Measurements from ENCODE around the gene SRSF4. TPM values are rescaled to one million over a fixed set of nuclear protein-coding genes. Genes with fewer than 3 reads are reported as not detected.

The SRSF4 gene
- total RNA-seq, 4 donors from 2014 or later = 75.3 to 117 (median 88.1) TPM

DNA sequence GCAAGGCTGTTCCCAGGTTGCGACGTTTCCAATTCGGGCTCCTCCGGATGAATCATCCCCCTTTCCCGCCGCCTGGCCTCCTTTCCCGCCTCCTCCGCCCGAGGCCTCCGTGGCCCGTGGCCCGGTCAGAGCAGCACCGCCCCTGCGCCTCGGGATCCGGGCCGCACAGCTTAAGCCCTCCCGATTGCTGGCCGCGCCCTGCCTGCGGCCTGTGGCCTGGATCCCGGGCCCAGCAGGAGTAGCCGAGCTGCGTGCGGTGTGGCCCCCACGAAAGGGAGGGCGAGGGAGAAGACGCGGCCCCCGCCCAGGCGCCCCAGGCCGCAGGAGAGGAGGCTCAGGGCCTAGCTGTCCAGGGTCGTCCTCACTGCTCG is 59.0 kb downstream of the SRSF4 start:
- DNase-seq (ENCODE audit: low spot score) (no peak), ATAC-seq (ENCODE audit: low FRiP score) (peak; percentile 52)

DNA sequence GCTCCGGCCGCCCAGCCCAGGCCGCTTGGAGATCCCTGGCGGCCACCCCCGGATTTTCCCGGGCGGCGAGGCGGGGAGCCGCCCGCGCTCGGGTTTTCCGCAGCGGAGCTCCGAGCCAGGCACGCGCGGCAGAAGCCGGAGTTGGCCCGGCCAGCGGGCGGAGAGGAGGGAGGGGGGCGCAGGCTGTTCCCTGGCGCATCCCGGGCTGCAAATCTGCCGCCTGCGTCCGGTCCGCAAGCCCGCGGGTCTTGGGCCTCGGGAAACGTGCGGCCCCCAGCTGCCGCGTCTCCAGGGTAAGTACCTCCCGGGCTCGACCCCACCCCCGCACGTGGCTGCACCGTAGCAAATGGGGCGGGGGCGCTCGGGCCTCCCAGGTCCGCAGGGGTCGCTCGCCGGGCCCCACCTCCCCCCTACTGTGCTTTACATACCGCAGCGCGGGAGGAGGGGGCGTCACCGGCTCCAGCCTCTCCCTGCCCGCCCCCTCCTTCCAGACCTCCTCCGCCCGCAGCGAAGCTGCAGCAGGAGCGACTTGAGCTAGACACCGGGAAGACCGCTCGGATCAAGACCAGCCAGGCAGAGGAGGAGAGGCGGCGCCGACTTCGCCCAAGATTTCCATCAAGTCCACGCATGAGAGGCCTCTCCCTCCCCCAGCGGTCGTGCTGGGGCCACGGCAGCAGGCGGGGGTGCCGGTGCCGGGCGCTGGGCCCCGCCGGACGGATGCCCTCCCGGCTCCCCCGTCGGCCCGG is 59.6 kb downstream of the SRSF4 start:
- DNase-seq (ENCODE audit: low spot score) = no peak
- peak; percentile 1 for ATAC-seq (ENCODE audit: low FRiP score)
- TF ChIP-seq, protein P1, sequence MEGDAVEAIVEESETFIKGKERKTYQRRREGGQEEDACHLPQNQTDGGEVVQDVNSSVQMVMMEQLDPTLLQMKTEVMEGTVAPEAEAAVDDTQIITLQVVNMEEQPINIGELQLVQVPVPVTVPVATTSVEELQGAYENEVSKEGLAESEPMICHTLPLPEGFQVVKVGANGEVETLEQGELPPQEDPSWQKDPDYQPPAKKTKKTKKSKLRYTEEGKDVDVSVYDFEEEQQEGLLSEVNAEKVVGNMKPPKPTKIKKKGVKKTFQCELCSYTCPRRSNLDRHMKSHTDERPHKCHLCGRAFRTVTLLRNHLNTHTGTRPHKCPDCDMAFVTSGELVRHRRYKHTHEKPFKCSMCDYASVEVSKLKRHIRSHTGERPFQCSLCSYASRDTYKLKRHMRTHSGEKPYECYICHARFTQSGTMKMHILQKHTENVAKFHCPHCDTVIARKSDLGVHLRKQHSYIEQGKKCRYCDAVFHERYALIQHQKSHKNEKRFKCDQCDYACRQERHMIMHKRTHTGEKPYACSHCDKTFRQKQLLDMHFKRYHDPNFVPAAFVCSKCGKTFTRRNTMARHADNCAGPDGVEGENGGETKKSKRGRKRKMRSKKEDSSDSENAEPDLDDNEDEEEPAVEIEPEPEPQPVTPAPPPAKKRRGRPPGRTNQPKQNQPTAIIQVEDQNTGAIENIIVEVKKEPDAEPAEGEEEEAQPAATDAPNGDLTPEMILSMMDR (IDR thresholded peaks at IDR 0.05) = no peak

More for the DNA sequence above, 59.0 kb downstream of the SRSF4 start:
- TF ChIP-seq, protein P1 (IDR thresholded peaks at IDR 0.05) = no peak

- TF ChIP-seq, protein P1 (IDR thresholded peaks at IDR 0.05) = peak in 1 of 3 donors; percentile 1
- DNase-seq (ENCODE audit: low spot score) = no peak
- no peak for ATAC-seq (ENCODE audit: low FRiP score)
Measured at GRCh38 chr1:29121516-29121935, 60.2 kb downstream of the SRSF4 start.

GRCh38 chr1:29120947-29121485 is 60.7 kb downstream of the SRSF4 start:
- TF ChIP-seq, protein P1 (IDR thresholded peaks at IDR 0.05) = peak in 1 of 3 donors; percentile 45
- DNase-seq (ENCODE audit: low spot score) (no peak), ATAC-seq (ENCODE audit: low FRiP score) (no peak)

DNA sequence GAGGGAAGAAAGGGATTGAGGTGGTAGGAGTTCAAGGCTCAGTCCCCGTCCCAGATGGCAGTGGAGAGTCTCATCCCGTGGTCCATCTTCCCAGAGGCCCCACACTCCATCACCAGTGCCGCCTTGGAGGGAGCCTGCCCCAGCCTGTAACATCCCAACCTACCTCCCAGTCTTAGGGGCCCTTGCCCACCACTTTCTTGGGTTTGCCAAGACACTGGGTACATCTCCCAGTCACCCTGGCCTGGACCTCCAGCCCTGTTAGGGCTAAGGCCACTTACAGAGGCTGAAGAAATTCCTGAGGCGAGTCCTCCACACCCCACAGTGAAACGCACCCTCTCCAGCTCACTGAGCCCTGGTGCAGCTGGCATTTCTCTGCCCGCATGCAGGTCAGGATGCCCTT is 61.3 kb downstream of the SRSF4 start:
- ATAC-seq (ENCODE audit: low FRiP score) (no peak), DNase-seq (ENCODE audit: low spot score) (no peak)
- TF ChIP-seq, protein P1 (IDR thresholded peaks at IDR 0.05) = no peak

GRCh38 chr1:29119121-29119929 is 62.4 kb downstream of the SRSF4 start:
- no peak for DNase-seq (ENCODE audit: low spot score)
- no peak for ATAC-seq (ENCODE audit: low FRiP score)
- TF ChIP-seq, protein P1 (IDR thresholded peaks at IDR 0.05) = no peak

Measured in omental fat pad (tissue), 4 donors.